Right ventricle myocardium superior (tissue), 1 donor: ENCODE measurements around the gene FCRL6. TPM values are rescaled to one million over a fixed set of nuclear protein-coding genes. Genes with fewer than 3 reads are reported as not detected.
A peak's percentile ranks its signal among the peaks of the same experiment; 100 is the strongest.

Experiments
- ATAC-seq: fragments of 200-7000 bp; cut with Tn5 transposase; one replicate; pipeline ENCODE4 v1.9.1; 2020; ENCODE audit warnings: mild to moderate bottlenecking; ENCODE audit not compliant: poor library complexity
- DNase-seq: peaks from one replicate; pipeline ENCODE4 v3.0.0-alpha.2; 2020
- intact Hi-C: fragments of 100-400 bp; cut with DNase I; formaldehyde crosslinking; loops from one replicate; pipeline ENCODE4 v1.11.2; 2022
- total RNA-seq: library from RNA; stranded (reverse); fragmentation: NEBNext Ultra II Directional; extraction: Animal tissue kit (Norgen Biotek cat#: 25700); gene quantifications from one replicate; pipeline ENCODE4 v1.2.1, GENCODE V29; 2021
- donor health status: DM: no; HTN: yes; CAD: no; lungs with severe emphysema.

The FCRL6 gene
- total RNA-seq, 1 donor from 2014 or later: 0.32 TPM

DNA sequence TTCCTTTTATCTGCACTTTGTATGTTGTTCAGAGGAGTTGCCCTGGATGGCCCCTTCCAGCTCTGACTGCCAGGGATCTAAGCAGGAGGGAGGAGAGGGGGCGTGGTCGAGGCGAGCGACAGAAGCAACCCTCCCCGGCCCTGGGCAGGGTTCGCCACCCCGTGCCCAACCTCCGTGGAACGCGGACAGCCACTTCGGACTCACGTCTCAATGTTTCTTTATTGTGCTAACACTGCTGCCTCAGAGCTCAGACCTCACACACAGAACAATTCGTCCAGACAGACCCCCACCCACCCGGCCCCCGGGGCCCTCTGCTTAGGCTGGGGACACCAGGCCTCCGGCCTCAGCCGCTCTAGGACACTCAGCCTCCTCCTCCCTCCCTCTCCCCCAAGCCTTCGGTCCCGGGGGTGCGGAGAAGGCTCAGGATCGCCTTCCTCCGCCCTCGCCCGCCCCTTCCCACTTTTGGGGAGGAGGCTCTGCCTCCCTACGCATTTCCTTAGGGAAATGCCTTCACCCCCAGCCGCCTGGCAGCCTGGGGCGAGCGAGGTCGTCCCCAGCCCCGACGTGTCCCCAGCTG, 52.0 kb downstream of the FCRL6 start:
- DNase-seq (peak; percentile 93), ATAC-seq (peak; percentile 93)
- intact Hi-C loops: loop anchor here (10.0 kb wide), 1 partner anchor 71 kb away; the partner anchor contains the start of gene TAGLN2

DNA sequence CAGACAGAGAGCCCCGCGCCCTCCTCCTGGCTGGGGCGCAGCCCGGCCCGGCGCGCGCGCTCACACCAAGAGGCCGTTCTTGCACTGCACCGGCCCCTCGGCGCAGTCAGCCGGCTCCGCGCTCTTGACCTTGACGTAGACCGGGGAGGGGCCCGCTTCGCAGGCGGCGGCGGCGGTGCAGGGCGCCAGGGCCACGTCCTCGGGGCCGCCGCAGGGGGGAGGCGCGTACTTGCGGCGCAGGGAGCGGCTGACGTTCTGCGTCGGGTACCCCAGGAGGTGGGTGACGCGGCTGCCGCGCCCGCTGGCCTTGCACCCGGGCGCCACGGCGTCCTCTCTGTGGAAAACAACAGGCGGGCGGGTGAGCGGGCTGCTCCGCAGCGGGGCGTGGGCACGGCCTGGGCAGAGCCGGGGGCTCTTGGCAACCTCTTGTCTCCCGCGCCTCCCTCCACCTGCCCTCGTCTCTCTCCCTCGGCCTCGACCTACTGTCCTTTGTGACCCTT, 52.6 kb downstream of the FCRL6 start:
- ATAC-seq (peak; percentile 98), DNase-seq (peak; percentile 95)
- intact Hi-C loops: loop anchor here (10.0 kb wide), 1 partner anchor 70 kb away; the partner anchor contains the start of gene TAGLN2

- intact Hi-C loops: loop anchor here (10.0 kb wide), 1 partner anchor 69 kb away; the partner anchor contains the start of gene TAGLN2
- DNase-seq (no peak), ATAC-seq (no peak)
Measured at GRCh38 chr1:159855709-159856108, 53.5 kb downstream of the FCRL6 start.

- intact Hi-C loops: loop anchor here (10.0 kb wide), 1 partner anchor 68 kb away; the partner anchor contains the start of gene TAGLN2
- ATAC-seq (no peak), DNase-seq (no peak)
Measured at GRCh38 chr1:159856576-159856975, 54.4 kb downstream of the FCRL6 start.

- ATAC-seq (no peak), DNase-seq (no peak)
- intact Hi-C loops: loop anchor here (10.0 kb wide), 1 partner anchor 67 kb away; the partner anchor contains the start of gene TAGLN2
Measured at GRCh38 chr1:159857889-159858288, 55.7 kb downstream of the FCRL6 start.

DNA sequence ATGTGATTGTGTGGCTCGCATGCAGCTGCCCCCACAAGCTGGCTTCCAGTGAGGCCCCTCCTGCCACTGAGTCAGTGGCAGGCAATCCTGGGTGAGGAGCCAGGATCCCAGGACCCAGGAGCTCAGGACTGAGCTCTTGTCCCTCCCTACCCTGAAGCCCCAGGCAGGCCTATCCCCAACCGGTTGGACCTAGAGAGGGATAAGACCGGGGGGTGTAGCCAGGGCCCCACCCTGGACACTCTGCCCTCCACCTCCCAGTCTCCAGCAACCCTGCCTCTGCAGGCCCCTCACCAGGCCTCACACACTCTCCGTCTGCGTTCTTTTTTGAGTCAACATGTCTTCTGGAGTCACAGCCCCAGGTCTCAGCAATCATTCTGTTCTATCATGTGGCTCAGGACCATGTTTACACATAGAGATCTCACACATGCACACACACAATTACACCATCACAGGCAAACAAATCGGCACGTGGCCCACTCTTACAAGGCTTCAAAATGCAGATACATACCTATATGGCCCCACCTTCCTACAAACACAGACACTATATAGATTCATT, 57.7 kb downstream of the FCRL6 start:
- ATAC-seq: no peak
- intact Hi-C loops: loop anchor here (10.0 kb wide), 1 partner anchor 65 kb away; the partner anchor contains the start of gene TAGLN2
- no peak for DNase-seq

DNA sequence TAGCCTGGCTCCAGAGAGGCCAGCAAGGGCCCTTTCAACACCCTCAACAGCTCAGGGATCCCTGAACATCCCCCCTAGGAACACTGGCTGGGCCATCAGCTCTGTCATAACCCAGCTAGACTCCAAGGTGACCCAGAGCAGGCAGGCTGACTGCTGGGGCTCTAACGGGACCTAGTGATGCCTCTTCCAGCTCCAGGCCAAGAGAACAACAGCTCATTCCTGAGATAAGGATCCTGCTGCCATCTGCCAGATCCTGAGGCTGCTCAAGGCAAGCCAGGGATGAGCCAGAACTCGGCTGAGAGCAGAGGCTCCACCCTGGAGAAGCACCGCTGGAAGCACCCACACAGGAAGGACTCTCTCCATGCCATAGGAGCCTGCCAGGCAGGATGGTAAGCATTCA, 58.3 kb downstream of the FCRL6 start:
- no peak for DNase-seq
- ATAC-seq: no peak
- intact Hi-C loops: no loop called here

DNA sequence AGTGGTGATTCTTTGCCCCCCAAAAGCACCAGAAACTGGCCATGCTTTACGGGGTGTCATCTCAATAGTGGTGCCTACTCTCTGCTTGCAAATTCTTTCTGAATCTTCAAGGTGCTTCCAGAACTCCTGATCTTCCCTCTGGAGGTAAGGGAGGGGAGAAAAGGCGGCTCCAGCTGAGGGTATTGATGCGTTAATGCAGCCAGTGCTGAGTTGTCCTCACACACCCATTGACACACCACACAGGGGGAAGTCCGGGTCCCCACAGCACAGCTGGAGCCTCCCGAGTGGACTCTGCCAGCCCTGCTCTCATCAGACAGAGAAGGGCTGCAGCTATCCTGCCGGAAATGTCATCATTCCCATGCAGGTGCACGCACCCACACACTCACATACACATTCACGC, 59.1 kb downstream of the FCRL6 start:
- no peak for ATAC-seq
- intact Hi-C loops: no loop called here
- DNase-seq: no peak

- intact Hi-C loops: no loop called here
- DNase-seq: no peak
- ATAC-seq: no peak
Measured at GRCh38 chr1:159862031-159862430, 59.9 kb downstream of the FCRL6 start.

DNA sequence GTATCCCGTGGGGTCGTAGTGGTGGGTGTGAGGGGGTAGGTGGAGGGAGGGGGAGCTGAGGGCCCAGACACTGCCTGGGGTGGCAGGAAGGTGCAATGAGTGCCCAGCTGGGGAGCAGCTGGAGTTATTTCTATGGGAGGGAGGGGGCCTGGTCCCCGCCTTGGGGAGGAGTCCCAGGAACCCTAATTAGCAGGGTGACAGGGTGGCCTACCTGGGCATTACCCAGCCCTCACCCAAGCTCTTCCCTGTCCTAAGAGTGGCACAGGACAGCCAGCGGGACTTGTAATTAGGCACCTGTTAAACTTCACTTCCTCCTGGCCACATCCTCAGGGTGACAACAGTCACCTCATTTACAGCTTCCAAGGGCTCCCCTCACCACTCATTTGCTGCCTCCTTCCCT, 60.4 kb downstream of the FCRL6 start, which contains the start of gene VSIG8:
TSS of gene VSIG8 (minus strand) at position 101 of the 400 bp plus-strand sequence. CDS start 136 bp downstream, outside the sequence.
- intact Hi-C loops: no loop called here

GRCh38 chr1:159864262-159864661, 62.1 kb downstream of the FCRL6 start:
- ATAC-seq: no peak
- intact Hi-C loops: no loop called here

More for the DNA sequence above, 60.4 kb downstream of the FCRL6 start, which contains the start of gene VSIG8:
- DNase-seq (no peak), ATAC-seq (no peak)

More at GRCh38 chr1:159864262-159864661, 62.1 kb downstream of the FCRL6 start:
- DNase-seq: no peak

Other genes starting within 250 kb of the FCRL6 start
- gene APCS, start 214.5 kb upstream of the FCRL6 start, total RNA-seq: 0.32 TPM
- gene CRP, start 87.8 kb upstream of the FCRL6 start, total RNA-seq: not detected
- gene DUSP23, start 21.4 kb upstream of the FCRL6 start, total RNA-seq: 15.5 TPM
- gene SLAMF8, start 24.5 kb downstream of the FCRL6 start, total RNA-seq: 1.00 TPM
- not detected for gene VSIG8, start 60.3 kb downstream of the FCRL6 start, total RNA-seq
- 1.2 TPM for gene CFAP45, start 97.8 kb downstream of the FCRL6 start, total RNA-seq
- gene TAGLN2, start 123.1 kb downstream of the FCRL6 start, total RNA-seq: 116 TPM
- 0.30 TPM for gene IGSF9, start 143.3 kb downstream of the FCRL6 start, total RNA-seq
- not detected for gene SLAMF9, start 151.9 kb downstream of the FCRL6 start, total RNA-seq
- gene PIGM, start 229.6 kb downstream of the FCRL6 start, total RNA-seq: 2.0 TPM